Loucy (cell line): ENCODE data around the gene CDHR2.

Experiments
- EZH2phosphoT487 ChIP-seq: fragments of 200-600 bp; IDR thresholded peaks from 2 replicates; pipeline ENCODE4 v1.6.1; 2018; ENCODE audit warnings: antibody characterized with exemption, mild to moderate bottlenecking, moderate library complexity, borderline replicate concordance
- TF ChIP-seq, protein P1 (sequence below): fragments of 200-600 bp; sonication (generic); conservative IDR thresholded peaks from 2 replicates; pipeline ENCODE4 v1.5.1; 2014; ENCODE audit warnings: mild to moderate bottlenecking, antibody characterized with exemption, low read length

DNA sequence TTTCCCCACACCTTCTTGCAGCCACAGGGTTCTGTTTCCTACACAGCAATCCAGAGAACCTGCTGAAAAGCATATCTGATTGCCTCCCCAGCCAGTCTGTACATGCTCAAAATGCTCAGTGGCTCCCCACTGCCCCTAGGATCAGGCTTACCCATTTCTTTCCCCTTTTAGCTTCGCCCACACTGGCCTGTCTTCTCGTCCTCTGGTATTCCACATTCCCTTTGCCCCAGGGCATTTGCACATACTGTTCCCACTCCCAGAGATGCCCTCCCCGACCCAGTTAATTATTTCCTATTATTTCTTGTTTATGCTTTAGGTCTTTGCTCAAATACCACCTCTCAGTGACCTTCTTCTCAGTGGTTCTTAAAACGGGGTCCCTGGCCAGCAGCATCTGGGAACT, 91.5 kb downstream of the CDHR2 start:
- TF ChIP-seq, protein P1, sequence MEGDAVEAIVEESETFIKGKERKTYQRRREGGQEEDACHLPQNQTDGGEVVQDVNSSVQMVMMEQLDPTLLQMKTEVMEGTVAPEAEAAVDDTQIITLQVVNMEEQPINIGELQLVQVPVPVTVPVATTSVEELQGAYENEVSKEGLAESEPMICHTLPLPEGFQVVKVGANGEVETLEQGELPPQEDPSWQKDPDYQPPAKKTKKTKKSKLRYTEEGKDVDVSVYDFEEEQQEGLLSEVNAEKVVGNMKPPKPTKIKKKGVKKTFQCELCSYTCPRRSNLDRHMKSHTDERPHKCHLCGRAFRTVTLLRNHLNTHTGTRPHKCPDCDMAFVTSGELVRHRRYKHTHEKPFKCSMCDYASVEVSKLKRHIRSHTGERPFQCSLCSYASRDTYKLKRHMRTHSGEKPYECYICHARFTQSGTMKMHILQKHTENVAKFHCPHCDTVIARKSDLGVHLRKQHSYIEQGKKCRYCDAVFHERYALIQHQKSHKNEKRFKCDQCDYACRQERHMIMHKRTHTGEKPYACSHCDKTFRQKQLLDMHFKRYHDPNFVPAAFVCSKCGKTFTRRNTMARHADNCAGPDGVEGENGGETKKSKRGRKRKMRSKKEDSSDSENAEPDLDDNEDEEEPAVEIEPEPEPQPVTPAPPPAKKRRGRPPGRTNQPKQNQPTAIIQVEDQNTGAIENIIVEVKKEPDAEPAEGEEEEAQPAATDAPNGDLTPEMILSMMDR = no peak
- TF ChIP-seq EZH2phosphoT487 = no peak
